Osteocyte (in vitro differentiated cells): Measurements from ENCODE around the gene SCART1. TPM values are rescaled to one million over a fixed set of nuclear protein-coding genes. Genes with fewer than 3 reads are reported as not detected.
"Not testable (repeated sequence)": the region's sequence is repeated elsewhere in the genome, so short reads cannot be mapped to it uniquely, and the experiment has no call there.

Experiments
- DNase-seq: peaks from one replicate; pipeline ENCODE4 v3.0.0; 2021; ENCODE audit warnings: mixed read lengths; ENCODE audit not compliant: unreplicated experiment; ENCODE audit errors: extremely low spot score
- H3K27ac Mint-ChIP-seq: one replicate; pipeline ENCODE4 v1.8.0; 2021; ENCODE audit warnings: mild to moderate bottlenecking, mixed read lengths; ENCODE audit not compliant: unreplicated experiment
- H3K27me3 Mint-ChIP-seq: one replicate; pipeline ENCODE4 v1.8.0; 2021; ENCODE audit warnings: mixed read lengths; ENCODE audit not compliant: unreplicated experiment
- H3K36me3 Mint-ChIP-seq: one replicate; pipeline ENCODE4 v1.8.0; 2021; ENCODE audit warnings: mixed read lengths; ENCODE audit not compliant: unreplicated experiment
- H3K4me1 Mint-ChIP-seq: one replicate; pipeline ENCODE4 v1.8.0; 2021; ENCODE audit warnings: mixed read lengths; ENCODE audit not compliant: unreplicated experiment
- H3K4me3 Mint-ChIP-seq: one replicate; pipeline ENCODE4 v1.8.0; 2021; ENCODE audit warnings: mild to moderate bottlenecking, moderate library complexity, mixed read lengths; ENCODE audit not compliant: unreplicated experiment
- H3K9me3 Mint-ChIP-seq: one replicate; pipeline ENCODE4 v1.8.0; 2021; ENCODE audit warnings: mixed read lengths; ENCODE audit not compliant: unreplicated experiment
- CTCF ChIP-seq: fragments of 200-600 bp; sonication (generic); IDR thresholded peaks from 2 replicates; pipeline ENCODE4 v1.5.0; 2021; ENCODE audit warnings: antibody characterized with exemption, mild to moderate bottlenecking, moderate library complexity
- total RNA-seq: library from RNA; stranded (reverse); gene quantifications from 2 replicates; pipeline ENCODE4 v1.2.1, GENCODE V29; 2021

Gene SCART1
- total RNA-seq, 1 donor from 2014 or later = 3.2 TPM

GRCh38 chr10:133438711-133439273 lies 15.0 kb upstream of the SCART1 start:
- Mint-ChIP-seq H3K27ac (no peak overlapping the region), H3K4me3 (no peak overlapping the region), H3K36me3 (peaks cover 2% of the 10 kb centered on the region), H3K4me1 (no peaks in the 10 kb centered on the region), H3K9me3 (no peaks in the 10 kb centered on the region), H3K27me3 (no peaks in the 10 kb centered on the region)
- DNase-seq = no peak
- TF ChIP-seq CTCF = no peak

GRCh38 chr10:133439517-133440461 lies 14.0 kb upstream of the SCART1 start:
- DNase-seq = no peak
- H3K27me3 Mint-ChIP-seq = no peaks in the 10 kb centered on the region
- H3K27ac Mint-ChIP-seq = no peak overlapping the region
- H3K36me3 Mint-ChIP-seq = peaks cover 2% of the 10 kb centered on the region
- TF ChIP-seq CTCF = no peak
- H3K4me3 Mint-ChIP-seq = no peak overlapping the region
- no peaks in the 10 kb centered on the region for H3K4me1 Mint-ChIP-seq
- H3K9me3 Mint-ChIP-seq = no peaks in the 10 kb centered on the region

- Mint-ChIP-seq H3K9me3 (no peaks in the 10 kb centered on the region), H3K27ac (no peak overlapping the region), H3K4me3 (no peak overlapping the region), H3K36me3 (peaks cover 2% of the 10 kb centered on the region), H3K4me1 (no peaks in the 10 kb centered on the region), H3K27me3 (no peaks in the 10 kb centered on the region)
- no peak for DNase-seq
- TF ChIP-seq CTCF = no peak
Observed at GRCh38 chr10:133440633-133441285, 13.0 kb upstream of the SCART1 start.

GRCh38 chr10:133441356-133441755 lies 12.4 kb upstream of the SCART1 start:
- not testable (repeated sequence) for H3K9me3 Mint-ChIP-seq, DNase-seq, H3K4me3 Mint-ChIP-seq, H3K36me3 Mint-ChIP-seq, H3K27me3 Mint-ChIP-seq, H3K4me1 Mint-ChIP-seq, H3K27ac Mint-ChIP-seq

- TF ChIP-seq CTCF = no peak
- Mint-ChIP-seq H3K27me3 (no peaks in the 10 kb centered on the region), H3K9me3 (peaks cover 3% of the 10 kb centered on the region), H3K4me3 (no peak overlapping the region), H3K36me3 (peaks cover 5% of the 10 kb centered on the region), H3K27ac (no peak overlapping the region), H3K4me1 (no peaks in the 10 kb centered on the region)
- no peak for DNase-seq
Observed at GRCh38 chr10:133441780-133442179, 12.0 kb upstream of the SCART1 start.
